Thymus (tissue), 11 donors: ENCODE measurements around the gene CCNT1. TPM values are rescaled to one million over a fixed set of nuclear protein-coding genes. Genes with fewer than 3 reads are reported as not detected.
"Not testable (repeated sequence)": the region's sequence is repeated elsewhere in the genome, so short reads cannot be mapped to it uniquely, and the experiment has no call there.

Source experiments
- DNase-seq, 9 donors: peaks; one replicate each; pipeline ENCODE4 v3.0.0-alpha.2; 2013; ENCODE audit warnings: low spot score in 9 of 9, low read depth in 6 of 9, missing footprints in 1 of 9
- H3K27ac ChIP-seq, 2 donors: one replicate each; pipeline ENCODE4 v1.5.1; 2013; ENCODE audit warnings: control low read depth in 1 of 2, low read depth in 1 of 2, low read length in 1 of 2, mild to moderate bottlenecking in 1 of 2, moderate library complexity in 1 of 2
- H3K27me3 ChIP-seq, 2 donors: one replicate each; pipeline ENCODE4 v1.5.1; 2013; ENCODE audit warnings: low read length in 1 of 2; ENCODE audit not compliant: control insufficient read depth in 2 of 2, insufficient read depth in 1 of 2
- H3K36me3 ChIP-seq, 2 donors: one replicate each; pipeline ENCODE4 v1.5.1; 2013; ENCODE audit warnings: low read length in 1 of 2, mild to moderate bottlenecking in 1 of 2, moderate library complexity in 1 of 2; ENCODE audit not compliant: control insufficient read depth in 2 of 2, insufficient read depth in 2 of 2
- H3K4me1 ChIP-seq, 2 donors: one replicate each; pipeline ENCODE4 v1.5.1; 2013; ENCODE audit warnings: low read length in 2 of 2; ENCODE audit not compliant: control insufficient read depth in 2 of 2, insufficient read depth in 2 of 2
- H3K4me3 ChIP-seq, 2 donors: one replicate each; pipeline ENCODE4 v1.5.1; 2013; ENCODE audit warnings: low read length in 2 of 2, control low read depth in 1 of 2, mild to moderate bottlenecking in 1 of 2
- H3K9me3 ChIP-seq, 2 donors: one replicate each; pipeline ENCODE4 v1.5.1; 2013; ENCODE audit warnings: low read length in 1 of 2, mild to moderate bottlenecking in 1 of 2; ENCODE audit not compliant: control insufficient read depth in 2 of 2, insufficient read depth in 1 of 2
- WGBS: extraction: QIAGEN DNeasy Blood & Tissue Kit; methylation state at CpG from one replicate; pipeline ENCODE4 v1.1.7; 2013; 5-methylcytosine and 5-hydroxymethylcytosine counted together
- polyA plus RNA-seq: library from polyadenylated mRNA; stranded (reverse); fragments of 200-250 nt; gene quantifications from one replicate; pipeline ENCODE4 v1.2.3, GENCODE V29; 2013
- total RNA-seq: library from RNA; stranded (reverse); fragments of 120-200 nt; gene quantifications from one replicate; pipeline ENCODE4 v1.2.4, GENCODE V29; 2013
- donor health status: healthy.

The CCNT1 gene
- total and polyA plus RNA-seq, 2 donors, result 9.2 to 21.8 TPM

DNA sequence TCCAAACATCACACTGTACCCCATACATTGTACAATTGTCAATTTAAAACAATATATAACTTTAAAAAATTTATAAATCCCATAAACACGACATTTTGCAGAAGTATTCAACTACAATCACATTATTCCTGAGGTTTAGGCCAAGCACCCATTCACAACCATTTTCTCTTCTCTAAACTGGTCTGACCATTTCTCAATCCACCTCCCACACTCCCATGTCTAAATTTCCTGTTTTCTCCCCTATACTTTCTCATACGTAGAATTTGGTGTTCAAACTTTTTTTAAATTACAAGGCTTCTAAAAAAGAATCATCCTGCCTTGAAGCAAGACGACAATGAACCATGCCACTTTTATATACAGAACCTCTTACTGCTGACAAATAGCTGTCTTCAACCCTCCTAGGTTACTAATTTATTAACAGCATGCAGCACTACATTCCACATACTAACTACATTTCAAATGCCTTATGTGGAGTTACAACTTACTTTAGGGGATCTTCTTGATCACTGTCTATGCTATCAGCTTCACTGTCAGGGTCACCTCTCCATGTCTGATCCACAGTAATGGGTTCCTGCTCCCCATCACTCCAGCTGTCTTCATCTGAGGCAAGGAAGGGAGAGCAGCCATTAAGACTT lies 37.8 kb downstream of the CCNT1 start:
- H3K27me3 ChIP-seq, result no peaks in the 10 kb centered on the region
- no peak overlapping the region for H3K27ac ChIP-seq
- no peaks in the 10 kb centered on the region for H3K9me3 ChIP-seq
- no peak overlapping the region for H3K4me3 ChIP-seq
- H3K4me1 ChIP-seq, result peaks cover 13 to 19% of the 10 kb centered on the region in 2 donors
- H3K36me3 ChIP-seq, result peaks cover 24 to 50% of the 10 kb centered on the region in 2 donors
- DNase-seq, result no peak
- 89% methylated on average over 3 of the region's 3 CpGs for WGBS

DNA sequence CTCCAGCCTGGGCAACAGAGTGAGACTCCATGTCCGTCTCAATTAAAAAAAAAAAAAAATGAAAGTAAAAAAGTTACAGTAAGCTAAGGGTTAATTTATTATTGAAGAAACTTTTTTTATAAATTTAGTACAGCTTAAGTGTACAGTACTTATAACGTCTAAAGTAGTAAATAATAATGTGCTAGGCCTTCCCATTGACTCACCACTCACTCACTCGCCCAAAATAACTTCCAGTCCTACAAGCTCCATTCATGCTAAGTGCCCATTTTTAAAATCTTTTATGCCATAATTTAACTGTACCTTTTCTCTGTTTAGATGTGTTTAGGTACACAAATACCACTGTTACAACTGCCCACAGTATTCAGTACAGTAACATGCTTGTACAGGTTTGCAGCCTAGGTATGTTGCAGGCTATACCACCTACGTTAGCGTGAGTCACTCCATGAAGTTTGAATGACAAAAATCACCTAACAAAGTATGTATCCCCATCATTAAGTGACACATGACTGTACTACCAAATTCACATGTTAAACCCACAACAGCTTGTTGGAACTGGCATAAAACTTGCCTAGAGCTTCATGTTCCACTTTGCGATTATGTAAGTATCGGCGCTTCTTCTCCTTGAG lies 45.2 kb downstream of the CCNT1 start:
- Histone ChIP-seq H3K27me3 (no peaks in the 10 kb centered on the region), H3K4me3 (no peak overlapping the region), H3K27ac (no peak overlapping the region), H3K9me3 (no peaks in the 10 kb centered on the region), H3K4me1 (no peaks in the 10 kb centered on the region), H3K36me3 (peaks cover 57 to 79% of the 10 kb centered on the region in 2 donors)
- DNase-seq, result no peak
- 99% methylated on average over 8 of the region's 8 CpGs for WGBS

DNA sequence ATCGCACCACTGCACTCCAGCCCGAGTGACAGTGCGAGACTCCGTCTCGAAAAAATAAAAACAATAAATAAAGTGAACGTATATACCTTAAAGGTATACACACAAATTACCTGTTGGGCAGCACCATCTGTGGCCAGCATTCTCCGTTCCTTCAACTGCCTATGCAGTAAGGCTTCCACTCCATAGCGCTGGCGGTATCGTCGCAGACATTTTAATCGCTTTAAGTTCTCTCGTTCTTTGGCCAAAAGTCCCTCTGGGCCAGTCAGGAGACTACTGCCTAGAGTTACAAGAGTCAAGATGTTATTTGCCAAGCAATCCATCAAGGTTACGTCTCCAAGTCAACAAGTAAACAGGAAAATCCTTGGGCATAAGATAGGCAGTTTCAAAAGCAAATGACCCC lies 47.5 kb downstream of the CCNT1 start:
- Histone ChIP-seq H3K36me3 (peaks cover 59 to 80% of the 10 kb centered on the region in 2 donors), H3K4me3 (no peak overlapping the region), H3K4me1 (no peaks in the 10 kb centered on the region), H3K27me3 (no peaks in the 10 kb centered on the region), H3K27ac (no peak overlapping the region), H3K9me3 (no peaks in the 10 kb centered on the region)
- 97% methylated on average over 14 of the region's 14 CpGs for WGBS
- DNase-seq, result no peak

- WGBS, result 98% methylated on average over 4 of the region's 4 CpGs
- no peaks in the 10 kb centered on the region for H3K27me3 ChIP-seq
- no peaks in the 10 kb centered on the region for H3K9me3 ChIP-seq
- no peak for DNase-seq
- H3K4me1 ChIP-seq, result no peaks in the 10 kb centered on the region
- no peak overlapping the region for H3K4me3 ChIP-seq
- H3K36me3 ChIP-seq, result peaks cover 50 to 75% of the 10 kb centered on the region in 2 donors
- no peak overlapping the region for H3K27ac ChIP-seq
Measured at GRCh38 chr12:48659863-48660262, 56.6 kb downstream of the CCNT1 start.

- Histone ChIP-seq H3K36me3 (peaks cover 47 to 62% of the 10 kb centered on the region in 2 donors), H3K27me3 (no peaks in the 10 kb centered on the region), H3K9me3 (no peaks in the 10 kb centered on the region), H3K4me3 (no peak overlapping the region), H3K27ac (no peak overlapping the region), H3K4me1 (no peaks in the 10 kb centered on the region)
- DNase-seq, result no peak
- WGBS, result 82% methylated on average over 4 of the region's 4 CpGs
Measured at GRCh38 chr12:48651681-48652080, 64.8 kb downstream of the CCNT1 start.

DNA sequence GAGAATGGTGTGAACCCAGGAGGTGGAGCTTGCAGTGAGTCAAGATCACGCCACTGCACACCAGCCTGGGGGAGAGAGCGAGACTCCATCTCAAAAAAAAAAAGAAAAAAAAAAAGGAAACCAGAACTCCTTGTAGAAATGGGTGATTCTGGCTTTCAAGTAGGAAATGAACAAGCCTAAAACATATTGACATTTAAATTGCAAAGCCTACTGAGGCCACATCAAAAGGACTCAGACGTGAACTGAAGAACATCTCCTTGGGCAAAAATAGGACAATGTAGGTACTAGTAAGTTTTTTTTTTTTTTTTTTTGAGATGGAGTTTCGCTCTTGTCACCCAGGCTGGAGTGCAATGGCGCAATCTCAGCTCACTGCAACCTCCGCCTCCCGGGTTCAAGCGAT lies 71.2 kb downstream of the CCNT1 start:
- not testable (repeated sequence) for H3K4me1 ChIP-seq, H3K4me3 ChIP-seq, H3K27ac ChIP-seq, H3K27me3 ChIP-seq, H3K36me3 ChIP-seq
- peaks cover 0 to 15% of the 10 kb centered on the region in 2 donors for H3K9me3 ChIP-seq
- DNase-seq, result peak in 3 of 9 donors; percentile 4 to 30 (median 9)
- 82% methylated on average over 8 of the region's 8 CpGs for WGBS

DNA sequence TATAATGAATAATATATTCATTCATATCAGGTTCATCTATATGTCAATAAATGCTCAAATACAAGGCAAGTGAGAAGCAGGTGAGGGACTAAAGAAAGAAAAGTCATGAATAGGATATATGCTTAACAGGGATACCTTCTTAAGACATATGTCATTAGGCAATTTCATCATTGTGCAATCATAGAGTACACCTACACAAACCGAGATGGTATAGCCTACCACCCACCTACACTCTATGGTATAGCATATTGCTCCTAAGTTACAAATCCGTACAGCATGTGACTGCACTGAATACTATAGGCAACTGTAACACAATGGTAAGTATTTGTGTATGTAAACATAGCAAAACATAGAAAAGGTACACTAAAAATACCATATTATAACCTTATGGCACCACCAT lies 73.5 kb downstream of the CCNT1 start:
- H3K4me3 ChIP-seq, result no peak overlapping the region
- peaks cover 0 to 3% of the 10 kb centered on the region in 2 donors for H3K36me3 ChIP-seq
- H3K9me3 ChIP-seq, result peaks cover 0 to 15% of the 10 kb centered on the region in 2 donors
- no peaks in the 10 kb centered on the region for H3K4me1 ChIP-seq
- over 99% methylated on average over 2 of the region's 2 CpGs for WGBS
- DNase-seq, result no peak
- no peak overlapping the region for H3K27ac ChIP-seq
- H3K27me3 ChIP-seq, result no peaks in the 10 kb centered on the region

- peaks cover 0 to 15% of the 10 kb centered on the region in 2 donors for H3K9me3 ChIP-seq
- DNase-seq, H3K4me1 ChIP-seq, H3K27me3 ChIP-seq, H3K4me3 ChIP-seq, H3K27ac ChIP-seq, H3K36me3 ChIP-seq: not testable (repeated sequence)
- 95% methylated on average over 54 of the region's 54 CpGs for WGBS
Measured at GRCh38 chr12:48641752-48642555, 74.6 kb downstream of the CCNT1 start.

- DNase-seq, result no peak
- H3K27me3 ChIP-seq, result no peaks in the 10 kb centered on the region
- no peak overlapping the region for H3K4me3 ChIP-seq
- WGBS, result 98% methylated on average over 3 of the region's 3 CpGs
- no peak overlapping the region for H3K27ac ChIP-seq
- H3K9me3 ChIP-seq, result peaks cover 0 to 15% of the 10 kb centered on the region in 2 donors
- H3K36me3 ChIP-seq, result no peaks in the 10 kb centered on the region
- H3K4me1 ChIP-seq, result no peaks in the 10 kb centered on the region
Measured at GRCh38 chr12:48640854-48641253, 75.7 kb downstream of the CCNT1 start.
